Measurements from ENCODE around the gene PGLYRP1.

PGLYRP1 gene

DNA sequence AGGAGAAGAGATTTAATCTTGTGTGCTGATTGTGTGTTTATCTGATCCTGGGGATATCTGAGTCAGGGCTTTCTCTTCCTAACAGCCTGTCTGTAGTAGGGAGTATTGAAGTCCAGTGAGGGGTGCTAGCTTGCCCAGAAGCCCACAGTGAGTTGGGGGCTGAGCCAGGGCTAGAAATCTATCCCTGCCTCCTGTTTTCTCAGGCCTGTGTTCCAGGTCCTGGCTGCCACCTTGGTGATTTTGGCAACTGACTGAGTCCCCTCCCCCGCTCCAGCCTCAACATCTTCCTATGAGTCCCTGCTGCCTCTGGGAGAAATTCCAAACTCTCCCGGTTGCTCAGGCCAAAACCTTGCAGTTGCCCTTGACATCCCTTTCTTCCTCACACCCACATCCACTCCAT is 41.5 kb downstream of the PGLYRP1 start:
- no peak for DNase-seq (ENCODE audit: low read depth)
- no peak overlapping the region for H3K4me3 ChIP-seq (ENCODE audit: low read depth, low read length)
- TF ChIP-seq POLR2A (IDR thresholded peaks at IDR 0.05; ENCODE audit: extremely low read depth, insufficient read length) (no peak), MAX (IDR thresholded peaks at IDR 0.05; ENCODE audit: low read depth, low read length) (no peak), MYC (IDR thresholded peaks at IDR 0.05; ENCODE audit: low read depth, low read length) (no peak), CTCF (IDR thresholded peaks at IDR 0.05; ENCODE audit: low read depth, low read length) (no peak)

- no peak for DNase-seq (ENCODE audit: low read depth)
- H3K4me3 ChIP-seq (ENCODE audit: low read depth, low read length), result no peak overlapping the region
- TF ChIP-seq CTCF (IDR thresholded peaks at IDR 0.05; ENCODE audit: low read depth, low read length), result no peak
- no peak for TF ChIP-seq MAX (IDR thresholded peaks at IDR 0.05; ENCODE audit: low read depth, low read length)
- TF ChIP-seq MYC (IDR thresholded peaks at IDR 0.05; ENCODE audit: low read depth, low read length), result no peak
- no peak for TF ChIP-seq POLR2A (IDR thresholded peaks at IDR 0.05; ENCODE audit: extremely low read depth, insufficient read length)
These were observed 44.7 kb downstream of the PGLYRP1 start for GRCh38 chr19:45978156-45978555.

GRCh38 chr19:45976178-45976577 is 46.7 kb downstream of the PGLYRP1 start:
- no peak overlapping the region for H3K4me3 ChIP-seq (ENCODE audit: low read depth, low read length)
- DNase-seq (ENCODE audit: low read depth), result no peak
- no peak for TF ChIP-seq MAX (IDR thresholded peaks at IDR 0.05; ENCODE audit: low read depth, low read length)
- TF ChIP-seq CTCF (IDR thresholded peaks at IDR 0.05; ENCODE audit: low read depth, low read length), result no peak
- TF ChIP-seq POLR2A (IDR thresholded peaks at IDR 0.05; ENCODE audit: extremely low read depth, insufficient read length), result no peak
- no peak for TF ChIP-seq MYC (IDR thresholded peaks at IDR 0.05; ENCODE audit: low read depth, low read length)

DNA sequence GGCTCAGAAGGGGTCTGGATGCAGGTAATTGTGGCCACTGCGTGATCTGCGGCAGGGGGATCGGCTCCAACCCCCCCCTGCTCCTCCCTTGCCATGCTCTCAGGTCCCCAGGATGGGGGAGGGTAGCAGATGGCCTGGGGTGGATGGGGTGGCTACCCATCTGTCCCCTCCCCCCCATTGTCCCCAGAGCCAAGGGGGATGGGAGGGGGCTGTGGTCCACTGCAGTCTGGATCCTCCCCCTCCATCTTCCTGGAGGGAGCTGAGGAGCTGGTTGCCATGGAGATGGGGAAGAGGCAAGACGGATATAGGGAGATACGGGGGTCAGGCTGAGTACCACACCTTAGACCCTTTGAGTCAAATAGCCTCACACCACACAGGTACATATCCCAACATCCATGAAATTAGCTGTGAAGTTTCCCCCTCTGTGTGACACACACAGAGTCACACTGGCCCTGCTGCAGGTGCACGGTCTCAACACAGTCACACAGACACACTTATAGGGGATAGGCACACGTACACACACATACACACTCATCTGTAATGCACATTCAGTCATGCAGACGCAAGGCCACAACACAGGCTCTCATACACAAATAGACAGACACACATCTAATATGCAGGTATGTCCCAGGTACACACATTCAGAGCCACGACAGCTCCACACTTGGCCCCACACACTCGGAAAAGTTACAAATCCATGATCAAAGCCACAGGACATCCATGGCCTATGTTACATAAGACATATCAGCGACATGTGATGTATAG is 47.4 kb downstream of the PGLYRP1 start:
- TF ChIP-seq MYC (IDR thresholded peaks at IDR 0.05; ENCODE audit: low read depth, low read length) (no peak), CTCF (IDR thresholded peaks at IDR 0.05; ENCODE audit: low read depth, low read length) (no peak), POLR2A (IDR thresholded peaks at IDR 0.05; ENCODE audit: extremely low read depth, insufficient read length) (no peak), MAX (IDR thresholded peaks at IDR 0.05; ENCODE audit: low read depth, low read length) (no peak)
- DNase-seq (ENCODE audit: low read depth), result no peak
- no peak overlapping the region for H3K4me3 ChIP-seq (ENCODE audit: low read depth, low read length)

- DNase-seq (ENCODE audit: low read depth), result peak; percentile 59
- TF ChIP-seq POLR2A (IDR thresholded peaks at IDR 0.05; ENCODE audit: extremely low read depth, insufficient read length), result no peak
These were observed 49.1 kb downstream of the PGLYRP1 start, which contains the start of gene NOVA2 for GRCh38 chr19:45973553-45974338. Gene NOVA2 (minus strand): TSS chr19:45973865. CDS start chr19:45973351, 514 bp downstream.

DNA sequence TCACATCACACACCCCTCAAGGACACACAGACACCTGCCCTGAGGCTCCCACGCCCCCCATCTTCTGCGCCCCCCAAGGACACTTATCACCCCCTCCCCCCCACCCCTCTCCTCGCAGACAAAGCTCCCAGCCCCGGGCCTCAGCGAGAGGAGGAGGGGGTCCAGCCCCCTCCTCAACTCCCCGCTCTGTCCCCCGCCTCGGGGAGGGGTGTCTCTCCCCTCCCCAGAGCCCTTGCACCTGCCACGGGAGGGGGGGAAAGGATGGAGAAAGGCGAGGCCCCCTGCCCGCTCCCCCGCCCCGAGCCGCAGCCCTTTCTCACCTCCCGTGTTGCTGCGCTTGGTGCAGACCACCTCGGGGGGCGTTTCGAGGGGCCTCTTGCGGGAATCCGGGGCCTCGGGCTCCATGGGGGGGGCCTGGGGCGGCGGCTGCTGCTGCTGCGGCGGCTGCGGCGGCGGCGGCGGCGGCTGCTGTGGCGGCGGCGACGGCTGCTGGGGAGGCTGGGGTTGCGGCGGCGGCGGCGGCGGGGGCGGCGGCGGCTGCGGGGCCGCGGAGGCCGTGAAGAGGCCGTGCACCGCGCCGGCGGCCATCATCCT is 49.8 kb downstream of the PGLYRP1 start:
- no peak overlapping the region for H3K4me3 ChIP-seq (ENCODE audit: low read depth, low read length)
- DNase-seq (ENCODE audit: low read depth), result no peak
- no peak for TF ChIP-seq CTCF (IDR thresholded peaks at IDR 0.05; ENCODE audit: low read depth, low read length)
- no peak for TF ChIP-seq POLR2A (IDR thresholded peaks at IDR 0.05; ENCODE audit: extremely low read depth, insufficient read length)
- TF ChIP-seq MYC (IDR thresholded peaks at IDR 0.05; ENCODE audit: low read depth, low read length), result no peak

More at GRCh38 chr19:45973553-45974338, 49.1 kb downstream of the PGLYRP1 start, which contains the start of gene NOVA2:
- H3K4me3 ChIP-seq (ENCODE audit: low read depth, low read length), result no peak within 1 kb of the TSS
